Right renal pelvis (tissue), 4 donors: ENCODE data around the gene CD99L2. TPM values are rescaled to one million over a fixed set of nuclear protein-coding genes. Genes with fewer than 3 reads are reported as not detected.
"Not testable (repeated sequence)": the region's sequence is repeated elsewhere in the genome, so short reads cannot be mapped to it uniquely, and the experiment has no call there.

ENCODE experiments used
- DNase-seq, 4 donors: peaks; one replicate each; pipeline ENCODE4 v3.0.0-alpha.2; 2013; ENCODE audit warnings: low read depth in 4 of 4, low spot score in 3 of 4, missing footprints in 1 of 4
- polyA plus RNA-seq, 4 donors: library from polyadenylated mRNA; unstranded; fragments of 120-200 nt; gene quantifications; one replicate each; pipeline ENCODE4 v1.2.1, GENCODE V29; 2013; ENCODE audit not compliant: insufficient read length in 4 of 4

The CD99L2 gene
- polyA plus RNA-seq, 4 donors, result 40.5 to 47.2 (median 44.1) TPM

- DNase-seq, result no peak
Observed at GRCh38 chrX:150857453-150857852, 41.0 kb downstream of the CD99L2 start.

- no peak for DNase-seq
Observed at GRCh38 chrX:150856785-150857184, 41.7 kb downstream of the CD99L2 start.

GRCh38 chrX:150856101-150856500 is 42.4 kb downstream of the CD99L2 start:
- no peak for DNase-seq

GRCh38 chrX:150854856-150855255 is 43.6 kb downstream of the CD99L2 start:
- no peak for DNase-seq

- DNase-seq, result no peak
Observed at GRCh38 chrX:150849996-150850720, 48.3 kb downstream of the CD99L2 start.

- no peak for DNase-seq
Observed at GRCh38 chrX:150849486-150849885, 49.0 kb downstream of the CD99L2 start.

GRCh38 chrX:150848914-150849365 is 49.5 kb downstream of the CD99L2 start:
- DNase-seq, result no peak

GRCh38 chrX:150847088-150847487 is 51.4 kb downstream of the CD99L2 start:
- DNase-seq, result no peak

GRCh38 chrX:150846130-150846529 is 52.3 kb downstream of the CD99L2 start:
- DNase-seq, result no peak

GRCh38 chrX:150845091-150845490 is 53.4 kb downstream of the CD99L2 start:
- no peak for DNase-seq

- DNase-seq, result no peak
Observed at GRCh38 chrX:150844016-150844415, 54.5 kb downstream of the CD99L2 start.

- no peak for DNase-seq
Observed at GRCh38 chrX:150842198-150842685, 56.2 kb downstream of the CD99L2 start.

- no peak for DNase-seq
Observed at GRCh38 chrX:150841456-150842197, 56.8 kb downstream of the CD99L2 start.

GRCh38 chrX:150837845-150838244 is 60.6 kb downstream of the CD99L2 start:
- DNase-seq, result no peak

- DNase-seq, result no peak
Observed at GRCh38 chrX:150834695-150835094, 63.8 kb downstream of the CD99L2 start.

GRCh38 chrX:150833454-150834056 is 64.9 kb downstream of the CD99L2 start:
- no peak for DNase-seq

GRCh38 chrX:150831863-150832262 is 66.6 kb downstream of the CD99L2 start:
- no peak for DNase-seq

GRCh38 chrX:150828785-150829184 is 69.7 kb downstream of the CD99L2 start:
- DNase-seq, result no peak

GRCh38 chrX:150824352-150824751 is 74.1 kb downstream of the CD99L2 start:
- not testable (repeated sequence) for DNase-seq

- DNase-seq, result not testable (repeated sequence)
Observed at GRCh38 chrX:150823826-150824225, 74.6 kb downstream of the CD99L2 start.

GRCh38 chrX:150821971-150822370 is 76.5 kb downstream of the CD99L2 start:
- no peak for DNase-seq
